ENCODE results near the gene SYNJ2.

The SYNJ2 gene

DNA sequence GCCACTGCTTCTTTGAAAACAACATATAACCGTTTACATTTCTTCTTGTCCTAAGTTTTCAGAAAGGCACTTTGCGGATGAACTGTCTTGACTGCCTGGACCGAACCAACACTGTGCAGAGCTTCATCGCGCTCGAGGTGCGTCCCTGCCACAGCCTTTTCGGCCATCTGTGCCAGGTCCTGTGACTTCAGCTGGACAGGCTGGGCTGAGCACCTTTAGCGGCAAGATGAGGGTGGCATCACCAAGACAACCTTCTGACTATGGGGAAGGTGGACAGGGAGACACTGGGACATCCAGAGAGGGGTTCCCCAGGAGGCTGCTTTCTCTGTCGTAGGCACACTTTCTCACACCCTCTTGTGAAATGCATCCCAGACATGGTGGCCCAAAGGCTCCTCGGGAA is 82.1 kb downstream of the SYNJ2 start:
- DNase-seq: no peak

DNA sequence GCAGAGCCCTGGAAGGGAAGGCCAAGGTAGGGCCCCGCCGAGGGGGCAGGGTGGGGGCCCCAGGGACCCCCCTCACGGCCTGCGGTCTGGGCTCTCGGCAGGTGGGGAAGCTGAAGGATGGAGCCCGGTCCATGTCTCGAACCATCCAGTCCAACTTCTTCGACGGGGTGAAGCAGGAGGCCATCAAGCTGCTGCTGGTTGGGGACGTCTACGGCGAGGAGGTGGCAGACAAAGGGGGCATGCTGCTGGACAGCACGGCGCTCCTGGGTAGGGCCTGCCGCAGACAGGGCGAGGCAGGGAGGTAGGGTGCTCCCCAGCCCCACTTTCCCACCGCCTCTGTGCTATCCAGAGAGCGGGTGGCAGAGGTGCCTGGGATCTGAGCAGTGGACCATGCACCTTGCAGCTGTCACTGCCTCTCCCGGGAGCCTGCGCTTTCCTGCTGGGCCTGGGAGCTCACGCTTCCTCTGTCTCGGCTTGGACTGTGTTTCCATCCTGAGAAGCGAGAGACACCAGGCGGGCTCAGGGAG is 83.1 kb downstream of the SYNJ2 start:
- DNase-seq: peak; percentile 77

DNA sequence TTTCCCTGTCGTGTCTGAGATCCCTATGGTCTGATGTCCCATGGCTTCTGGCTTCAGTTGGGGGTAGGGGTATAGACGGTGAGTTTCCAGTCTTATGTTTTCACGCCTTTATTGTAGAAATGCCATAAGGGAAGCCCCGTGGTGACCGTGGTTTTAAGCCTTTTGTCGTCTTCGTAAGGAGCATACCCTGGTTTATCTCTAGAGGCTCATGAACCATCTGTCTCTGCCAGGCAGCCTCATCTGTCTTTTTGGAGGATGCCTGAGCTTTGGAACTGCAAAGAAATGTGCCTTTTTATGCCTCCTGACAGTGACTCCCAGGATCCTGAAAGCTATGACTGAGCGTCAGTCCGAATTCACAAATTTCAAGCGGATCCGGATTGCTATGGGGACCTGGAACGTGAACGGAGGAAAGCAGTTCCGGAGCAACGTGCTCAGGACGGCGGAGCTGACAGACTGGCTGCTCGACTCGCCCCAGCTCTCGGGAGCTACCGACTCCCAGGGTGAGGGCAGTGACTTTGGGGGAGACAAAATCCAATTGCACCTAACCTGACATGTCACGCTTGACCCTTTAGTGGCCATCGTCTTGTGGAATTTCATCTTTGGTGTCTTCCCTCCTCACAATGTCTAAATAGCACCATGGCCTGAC is 84.6 kb downstream of the SYNJ2 start:
- DNase-seq: peak; percentile 31

DNA sequence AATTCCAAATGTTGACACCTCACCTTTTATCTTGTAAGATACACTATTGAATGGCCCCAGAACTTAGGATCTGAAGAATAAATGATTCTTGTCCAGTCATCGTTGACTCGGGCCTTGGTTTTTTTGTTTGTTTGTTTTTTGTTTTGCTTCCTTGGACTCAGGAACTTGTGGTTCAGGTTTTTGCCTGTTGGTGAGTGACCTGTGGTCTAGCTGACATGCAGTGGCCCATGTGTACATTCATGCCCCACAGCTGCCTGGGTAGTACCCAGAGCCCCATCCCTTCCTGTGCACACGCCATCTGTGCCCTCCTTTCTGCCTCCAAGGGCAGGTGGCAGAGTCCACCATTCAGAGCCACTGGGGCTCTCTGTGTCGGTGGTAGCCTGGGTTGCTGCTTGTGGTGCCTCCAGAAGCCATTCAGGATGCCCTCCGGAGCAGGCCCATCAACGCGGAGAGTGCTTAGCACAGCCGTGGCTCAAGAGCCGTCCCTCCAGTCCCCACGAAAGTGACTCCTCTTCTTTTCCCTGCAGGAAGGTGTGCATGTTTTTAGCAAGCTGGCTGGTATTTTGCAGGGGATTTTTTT is 85.9 kb downstream of the SYNJ2 start:
- DNase-seq: no peak

DNA sequence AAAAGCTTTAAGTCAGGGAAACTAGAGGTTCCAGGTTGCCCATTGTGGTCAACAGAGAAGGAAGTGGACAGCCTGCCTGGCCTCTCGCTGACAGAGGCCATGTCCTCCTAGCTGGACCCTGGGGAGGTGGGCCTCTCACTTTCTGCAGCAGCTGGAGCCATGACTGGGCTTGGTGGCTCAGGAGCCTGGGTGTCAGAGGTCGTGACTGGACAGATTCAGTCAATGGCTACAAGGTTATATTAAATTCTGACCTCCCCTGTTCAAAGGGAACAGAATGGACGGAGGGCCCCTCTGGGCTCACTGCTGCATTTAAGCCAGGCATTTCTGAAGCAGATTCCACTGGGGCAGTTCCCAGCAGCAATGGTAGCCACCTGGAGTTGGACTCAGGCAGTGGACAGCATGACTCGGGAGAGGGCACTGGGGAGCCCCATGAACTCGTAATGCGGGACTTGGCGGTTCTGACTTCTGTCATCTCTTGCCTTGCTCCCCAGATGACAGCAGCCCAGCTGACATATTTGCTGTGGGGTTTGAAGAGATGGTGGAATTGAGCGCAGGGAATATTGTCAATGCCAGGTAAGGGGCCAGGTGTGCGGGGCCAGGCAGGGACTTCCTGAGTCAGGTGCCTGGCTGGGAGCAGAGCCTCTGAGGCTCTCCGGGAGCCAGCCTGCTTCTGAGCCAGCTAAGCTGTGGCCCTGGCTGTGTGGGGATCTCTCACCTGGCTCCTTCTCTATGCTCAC is 86.7 kb downstream of the SYNJ2 start:
- no peak for DNase-seq

DNA sequence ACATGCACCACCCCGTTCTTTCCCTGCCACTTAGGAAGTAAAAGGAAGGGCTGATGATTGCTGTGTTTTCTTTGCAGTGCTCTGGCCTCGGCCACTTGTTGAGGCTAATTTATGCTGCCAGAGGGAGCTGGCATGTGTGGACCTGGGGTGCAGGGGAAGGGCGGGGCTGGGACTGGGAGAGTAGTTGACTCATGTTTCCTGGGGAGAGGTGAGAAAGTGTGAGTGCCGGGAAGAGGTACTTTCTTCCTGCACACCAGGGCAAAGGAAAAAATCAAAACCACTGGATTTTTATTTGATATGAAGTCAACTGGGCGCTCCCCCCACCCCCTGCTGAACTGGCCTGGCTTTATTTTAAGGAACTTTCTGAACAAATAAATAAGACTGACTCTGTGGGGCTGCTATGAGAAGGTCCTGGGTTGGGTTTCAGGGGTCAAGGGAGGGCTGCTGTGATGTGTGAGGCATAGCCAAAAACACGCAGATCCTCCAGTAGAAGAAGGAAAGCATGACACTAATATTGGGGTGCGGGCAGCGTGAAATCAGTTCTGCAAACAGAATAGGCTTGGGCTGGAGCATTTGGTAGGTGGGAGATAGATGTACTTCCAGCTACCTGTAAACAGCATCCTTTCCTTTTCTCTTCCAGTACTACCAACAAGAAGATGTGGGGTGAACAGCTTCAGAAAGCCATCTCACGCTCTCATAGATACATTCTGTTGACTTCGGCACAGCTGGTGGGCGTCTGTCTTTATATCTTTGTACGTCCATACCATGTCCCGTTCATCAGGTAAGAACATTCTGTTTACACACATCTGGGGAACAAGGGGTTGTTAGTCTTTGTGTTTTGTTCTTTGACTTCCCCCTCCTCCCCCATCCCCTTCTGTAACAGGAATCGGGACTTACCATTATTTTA is 87.5 kb downstream of the SYNJ2 start:
- no peak for DNase-seq

DNA sequence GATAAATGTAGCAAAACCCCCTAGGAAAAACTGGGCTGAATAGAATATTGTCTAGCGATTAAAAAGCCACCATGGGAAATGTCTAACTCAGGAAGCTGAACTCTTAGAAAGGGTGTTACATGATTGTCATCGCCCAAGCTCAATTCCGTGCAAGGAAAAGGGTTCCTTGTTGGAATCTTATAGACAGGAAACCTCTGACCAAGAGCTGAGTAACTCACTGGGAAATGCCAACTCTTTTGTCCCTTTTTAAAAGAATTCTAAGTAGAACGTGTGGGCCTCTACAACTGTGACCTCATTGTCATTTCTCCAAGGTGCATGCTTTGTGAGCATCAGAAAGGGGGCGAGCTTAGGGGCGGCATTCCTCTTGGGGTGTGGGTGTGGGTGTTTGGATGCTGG is 88.1 kb downstream of the SYNJ2 start:
- DNase-seq: no peak

DNA sequence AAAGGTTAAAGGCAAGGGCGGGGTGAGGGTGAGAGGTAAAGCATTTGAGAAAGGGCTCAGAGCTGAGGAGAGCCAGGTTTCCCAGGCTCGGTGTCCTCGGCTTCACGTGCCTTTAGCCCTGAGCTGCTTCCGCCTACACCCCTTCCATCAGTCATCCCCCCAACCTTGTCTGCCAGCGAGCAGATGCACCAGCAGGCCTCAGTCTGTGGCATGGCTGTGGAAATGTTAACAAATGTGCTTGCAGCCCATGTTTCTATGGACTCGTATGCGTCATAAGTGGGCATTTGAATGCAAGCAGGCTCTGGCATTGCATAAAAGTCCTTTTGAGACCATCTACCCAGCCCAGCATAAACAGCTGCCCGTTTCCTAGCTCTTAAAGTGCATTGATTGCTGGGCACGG is 88.8 kb downstream of the SYNJ2 start:
- no peak for DNase-seq

DNA sequence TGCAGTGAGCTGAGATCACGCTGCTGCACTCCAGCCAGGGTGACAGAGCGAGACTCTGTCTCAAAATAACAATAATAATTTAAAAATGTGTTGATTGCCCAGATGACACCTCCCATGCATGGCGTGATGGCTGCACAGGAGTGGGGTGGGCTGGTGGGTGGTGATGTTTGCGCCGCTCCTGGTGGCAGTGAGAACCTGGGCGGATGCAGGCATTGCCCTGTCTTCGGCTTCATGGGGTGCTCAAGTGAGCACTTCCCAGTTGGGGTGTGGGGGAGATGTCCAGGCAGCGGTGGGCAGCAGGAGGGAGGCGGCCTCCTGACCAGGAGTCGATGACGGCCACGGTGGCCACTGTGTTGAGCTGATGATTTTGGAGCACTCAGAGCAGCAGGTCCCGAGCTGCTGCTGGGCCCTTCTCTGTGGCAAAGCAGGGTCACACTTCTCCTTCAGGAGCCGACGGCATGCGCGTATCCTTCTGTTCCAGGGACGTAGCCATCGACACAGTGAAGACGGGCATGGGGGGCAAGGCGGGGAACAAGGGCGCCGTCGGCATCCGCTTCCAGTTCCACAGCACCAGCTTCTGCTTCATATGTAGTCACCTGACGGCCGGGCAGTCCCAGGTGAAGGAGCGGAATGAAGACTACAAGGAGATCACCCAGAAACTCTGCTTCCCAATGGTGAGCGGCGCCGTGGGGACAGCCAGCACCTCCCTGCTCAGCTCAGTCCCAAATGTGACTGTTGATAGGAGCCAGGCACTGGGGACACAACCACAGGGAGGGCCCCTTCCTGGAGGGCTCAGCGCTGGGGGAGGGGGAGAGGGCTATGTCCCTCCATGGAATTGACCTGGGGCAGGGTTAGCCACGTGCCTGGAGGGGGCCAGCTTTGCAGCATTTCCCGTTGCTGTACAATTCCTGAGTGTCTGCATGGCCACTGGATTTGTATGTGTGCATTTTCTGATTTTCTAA is 89.7 kb downstream of the SYNJ2 start:
- no peak for DNase-seq

DNA sequence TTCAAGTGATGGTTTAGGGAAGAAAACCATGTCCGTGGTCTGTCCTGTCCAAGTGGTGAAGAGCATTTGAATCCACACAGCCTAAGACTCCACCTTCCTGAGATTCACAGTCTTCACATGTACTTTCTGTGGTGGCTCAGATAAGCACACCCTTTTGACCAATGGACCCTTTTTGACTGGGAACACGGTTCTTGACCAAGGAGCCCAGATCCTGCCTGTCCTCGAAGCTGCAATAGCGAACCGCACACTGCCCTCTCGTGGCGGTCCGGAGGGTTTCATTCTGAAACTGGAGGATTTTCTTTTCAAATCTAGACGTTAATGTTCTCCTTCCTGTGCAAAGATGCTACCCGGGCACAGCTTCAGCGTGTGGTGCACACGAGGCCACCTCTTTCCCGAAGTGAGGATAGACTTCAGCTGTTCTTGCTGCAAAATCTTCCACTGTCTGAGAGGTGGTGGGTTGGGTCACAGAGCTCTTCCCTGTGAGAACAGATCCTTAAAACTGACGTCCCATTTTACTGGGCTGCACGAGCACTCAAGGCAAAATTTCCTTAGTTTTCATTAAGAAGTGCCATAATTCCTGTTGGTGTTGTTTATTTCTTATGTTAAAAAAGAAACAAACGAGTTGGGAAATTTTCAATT is 90.5 kb downstream of the SYNJ2 start:
- peak; percentile 18 for DNase-seq

DNA sequence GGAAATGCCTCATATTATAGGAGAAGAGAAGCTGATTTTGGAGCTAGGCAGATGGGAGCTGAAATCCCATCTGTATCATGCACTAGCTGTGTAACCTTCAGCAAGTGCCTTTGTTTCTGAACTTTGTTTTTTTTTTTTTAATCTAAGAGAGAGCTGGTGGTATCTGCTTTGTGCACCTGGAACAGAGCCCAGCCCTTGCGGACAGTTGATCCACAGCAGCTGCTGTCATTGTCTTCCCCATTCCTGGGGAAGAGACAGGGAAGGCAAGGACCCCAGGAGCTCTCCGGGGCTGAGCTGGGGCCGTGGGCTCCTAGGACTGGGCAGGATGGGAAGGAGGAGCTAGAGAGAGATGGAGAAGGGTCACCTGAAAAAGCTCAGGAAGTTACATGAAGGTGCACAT is 92.1 kb downstream of the SYNJ2 start:
- no peak for DNase-seq

DNA sequence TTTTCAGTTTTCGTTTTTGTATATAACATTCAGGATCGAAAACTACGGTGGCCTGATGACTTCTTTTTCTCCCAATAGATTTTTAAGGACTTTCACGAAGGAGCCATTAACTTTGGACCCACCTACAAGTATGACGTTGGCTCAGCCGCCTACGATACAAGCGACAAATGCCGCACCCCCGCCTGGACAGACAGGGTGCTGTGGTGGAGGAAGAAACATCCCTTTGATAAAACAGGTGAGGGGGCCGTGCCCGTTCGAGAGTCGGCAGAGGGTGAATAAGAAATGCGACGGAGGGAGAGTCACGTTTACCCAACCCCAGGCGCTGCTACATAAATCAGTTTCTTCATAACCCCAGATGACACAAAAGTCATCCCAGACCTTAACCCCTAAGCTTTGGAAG is 94.9 kb downstream of the SYNJ2 start:
- no peak for DNase-seq

DNA sequence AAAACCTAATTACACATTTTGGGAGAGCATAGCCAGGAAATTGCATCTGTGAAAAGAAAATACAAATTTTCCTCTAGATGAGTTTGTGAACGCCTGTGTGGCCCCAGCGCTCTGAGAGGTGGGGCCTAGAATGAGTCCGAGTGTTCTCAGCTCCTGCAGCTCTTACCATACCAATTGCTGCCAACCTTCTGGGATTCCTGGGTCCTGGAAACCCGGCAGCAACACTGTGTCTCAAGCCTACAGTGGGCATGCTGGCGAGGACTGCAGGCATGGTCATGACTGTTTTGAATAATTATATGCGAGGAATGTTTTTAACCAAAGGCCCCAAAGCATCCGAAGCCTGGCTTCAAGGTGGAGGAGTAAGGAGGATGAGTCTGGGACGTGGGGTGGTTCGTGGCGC is 96.0 kb downstream of the SYNJ2 start:
- no peak for DNase-seq

DNA sequence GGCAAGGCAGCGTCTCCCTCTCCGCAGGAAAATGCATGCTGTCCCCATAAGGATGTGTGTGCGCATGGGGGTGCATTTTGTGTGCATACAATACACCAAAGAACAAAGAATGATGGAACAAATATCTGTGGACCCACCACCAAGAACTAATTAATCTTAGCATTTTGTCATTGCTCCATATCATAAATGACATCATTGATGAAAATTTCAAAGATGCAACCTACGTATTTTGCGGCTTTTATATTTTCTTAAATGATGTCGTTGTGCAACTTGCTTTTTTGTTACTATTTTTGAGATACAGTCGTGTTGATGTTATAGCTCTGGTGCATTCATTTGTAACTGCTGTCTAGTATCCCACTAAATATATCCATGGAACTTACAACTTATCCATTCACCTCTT is 96.7 kb downstream of the SYNJ2 start:
- DNase-seq: no peak

DNA sequence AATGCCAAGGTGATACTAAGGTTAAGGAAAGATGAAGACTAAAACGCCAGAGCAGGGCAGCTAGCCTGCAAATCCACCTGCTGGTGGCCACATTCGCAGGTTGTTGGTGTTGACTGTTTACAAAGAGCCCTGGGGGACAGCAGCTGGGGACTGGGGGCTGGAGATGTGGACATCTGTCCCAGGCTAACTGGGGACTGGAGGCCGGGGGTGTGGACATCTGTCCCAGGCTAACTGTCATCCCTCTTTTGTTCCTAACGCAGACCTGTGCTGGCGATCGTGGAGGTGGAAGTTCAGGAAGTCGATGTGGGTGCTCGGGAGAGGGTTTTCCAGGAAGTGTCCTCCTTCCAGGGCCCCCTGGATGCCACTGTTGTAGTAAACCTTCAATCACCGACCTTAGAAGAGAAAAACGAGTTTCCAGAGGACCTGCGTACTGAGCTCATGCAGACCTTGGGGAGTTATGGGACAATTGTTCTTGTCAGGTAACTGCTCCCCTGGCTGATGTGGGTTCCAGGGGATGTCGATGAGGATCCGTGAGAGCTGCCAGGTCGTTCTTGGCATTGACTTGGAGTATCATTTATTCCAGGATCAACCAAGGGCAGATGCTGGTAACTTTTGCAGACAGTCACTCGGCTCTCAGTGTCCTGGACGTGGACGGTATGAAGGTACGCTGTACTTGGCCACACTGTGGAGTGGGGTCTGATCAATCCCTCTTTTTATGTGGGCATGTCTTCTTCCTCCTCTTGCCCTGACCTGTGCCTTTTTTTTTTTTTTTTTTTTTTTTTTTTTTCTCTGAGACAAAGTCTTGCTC is 99.4 kb downstream of the SYNJ2 start:
- no peak for DNase-seq

DNA sequence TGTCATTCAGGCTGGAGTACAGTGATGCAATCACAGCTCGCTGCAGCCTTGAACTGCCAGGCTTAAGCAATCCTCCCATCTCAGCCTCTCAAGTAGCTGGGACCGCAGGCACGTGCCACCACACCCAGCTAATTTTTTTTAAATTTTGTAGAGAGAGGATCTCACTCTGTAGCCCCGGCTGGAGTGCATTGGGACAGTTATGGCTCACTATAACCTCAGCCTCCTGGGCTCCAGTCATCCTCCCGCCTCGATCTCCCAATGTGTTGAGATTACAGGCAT is 99.9 kb downstream of the SYNJ2 start:
- no peak for DNase-seq

DNA sequence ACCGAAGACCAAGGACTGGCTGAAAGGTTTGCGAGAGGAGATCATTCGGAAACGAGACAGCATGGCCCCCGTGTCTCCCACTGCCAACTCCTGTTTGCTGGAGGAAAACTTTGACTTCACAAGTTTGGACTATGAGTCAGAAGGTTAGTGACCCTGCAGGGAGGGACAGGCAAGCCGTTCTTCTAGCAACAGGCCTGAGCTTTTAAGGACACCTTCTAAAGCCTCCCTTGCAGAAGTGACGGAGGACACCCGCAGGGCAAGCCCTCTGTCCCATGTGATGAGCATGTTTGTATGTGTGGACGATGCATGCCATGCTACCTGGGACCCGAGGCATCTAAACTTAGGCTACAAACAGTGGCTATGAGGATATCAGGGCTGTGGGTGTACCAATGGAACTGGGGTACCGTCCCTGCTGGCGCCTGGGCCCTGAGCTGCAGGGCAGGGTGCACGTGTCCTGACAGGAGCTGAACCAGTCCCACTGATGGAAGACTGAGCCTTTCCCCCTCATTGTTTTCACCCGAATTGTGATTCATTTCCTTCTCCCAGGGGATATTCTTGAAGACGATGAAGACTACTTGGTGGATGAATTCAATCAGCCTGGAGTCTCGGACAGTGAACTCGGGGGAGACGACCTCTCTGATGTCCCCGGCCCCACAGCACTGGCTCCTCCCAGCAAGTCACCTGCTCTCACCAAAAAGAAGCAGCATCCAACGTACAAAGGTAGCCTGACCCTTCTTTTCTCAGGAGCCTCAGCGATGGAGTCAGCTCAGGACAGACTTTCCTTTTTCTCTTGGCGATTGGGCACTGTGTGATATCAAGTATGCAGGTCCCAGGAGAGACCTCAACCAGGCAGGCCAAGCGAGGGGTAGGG is 102.0 kb downstream of the SYNJ2 start:
- DNase-seq: no peak

DNA sequence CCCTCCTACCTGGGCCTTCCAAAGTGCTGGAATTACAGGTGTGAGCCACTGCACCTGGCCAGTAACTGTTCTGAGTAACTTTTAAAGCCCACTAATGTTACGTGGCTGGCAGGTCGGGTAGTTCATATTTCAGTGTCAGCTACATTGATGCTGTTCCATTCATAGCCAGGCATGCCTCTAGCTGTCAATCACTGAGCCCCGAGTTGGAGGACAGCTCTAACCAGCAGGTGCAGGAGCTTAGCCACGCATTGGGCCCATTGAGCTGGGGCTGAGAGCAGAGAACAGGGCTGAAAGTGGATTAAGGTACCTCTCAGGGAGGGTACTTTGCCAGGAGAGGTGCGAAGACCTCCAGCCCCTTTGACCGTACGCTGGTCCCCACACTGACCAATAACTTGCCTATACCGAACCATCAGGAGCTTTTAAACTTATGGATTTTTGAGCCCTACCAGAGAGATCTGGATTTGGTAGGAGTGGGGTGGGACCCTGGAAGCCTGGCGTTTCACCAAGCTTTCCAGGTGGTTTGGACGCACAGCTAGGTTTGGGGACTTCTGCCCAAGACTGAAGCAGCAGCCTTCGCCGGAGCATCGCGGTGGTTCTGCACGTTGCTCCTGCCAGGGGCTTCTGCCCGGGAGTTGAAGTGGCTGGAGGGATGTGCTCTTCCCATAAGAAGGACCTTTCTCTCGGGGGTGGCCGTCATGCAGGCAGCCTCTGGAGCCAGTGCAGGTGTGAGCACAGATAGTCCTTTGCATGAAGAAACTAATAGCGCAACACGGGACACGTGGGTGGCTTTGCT is 103.8 kb downstream of the SYNJ2 start:
- no peak for DNase-seq

DNA sequence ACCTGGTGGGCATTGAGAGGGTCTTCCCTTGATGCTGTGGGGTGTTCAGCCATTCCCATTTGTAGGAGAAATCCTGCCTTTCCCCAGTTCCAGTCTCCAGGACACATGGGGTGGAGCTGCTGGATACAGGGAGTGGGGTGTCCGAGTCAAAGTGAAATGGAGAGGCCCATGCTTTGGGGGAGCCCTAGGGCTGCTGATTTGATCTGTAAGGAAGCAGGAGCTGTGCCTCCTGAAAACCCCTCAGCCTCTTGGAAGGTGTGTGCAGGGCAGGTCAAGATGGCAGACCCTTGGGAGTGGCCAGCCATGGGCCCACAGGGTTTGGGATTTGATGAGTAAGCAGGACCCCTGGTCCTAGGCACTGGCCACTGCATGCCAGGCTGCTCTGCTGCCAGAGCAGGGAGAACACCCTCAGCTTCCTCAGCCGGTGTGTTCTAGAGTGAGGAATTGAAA is 104.4 kb downstream of the SYNJ2 start:
- no peak for DNase-seq
